Measurements from ENCODE around the gene NPR2.

- TF ChIP-seq CTCF (IDR thresholded peaks at IDR 0.05) (no peak), POLR2A (IDR thresholded peaks at IDR 0.05) (no peak)
These were observed 38.3 kb downstream of the NPR2 start for GRCh38 chr9:35829764-35830096.

Data from Peyer's patch (tissue), 4 donors.